Measurements from ENCODE around the gene VWA7.

DNA sequence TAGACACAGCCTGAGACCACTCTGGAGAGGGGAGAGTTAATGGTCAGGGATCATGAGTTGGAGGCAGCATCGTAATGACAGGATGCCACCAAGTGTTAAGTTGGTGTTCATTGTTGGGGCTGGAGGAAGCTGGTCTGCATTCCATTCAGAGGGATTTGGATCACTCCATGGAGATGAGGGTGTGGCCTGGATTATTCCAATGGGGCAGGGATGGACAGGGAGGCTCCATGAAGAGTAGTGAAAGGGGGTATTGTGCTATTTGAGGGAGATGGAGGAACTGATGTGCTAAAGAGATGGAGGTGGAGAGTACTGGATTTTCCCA is 13.5 kb downstream of the VWA7 start:
- TF ChIP-seq, protein P1, sequence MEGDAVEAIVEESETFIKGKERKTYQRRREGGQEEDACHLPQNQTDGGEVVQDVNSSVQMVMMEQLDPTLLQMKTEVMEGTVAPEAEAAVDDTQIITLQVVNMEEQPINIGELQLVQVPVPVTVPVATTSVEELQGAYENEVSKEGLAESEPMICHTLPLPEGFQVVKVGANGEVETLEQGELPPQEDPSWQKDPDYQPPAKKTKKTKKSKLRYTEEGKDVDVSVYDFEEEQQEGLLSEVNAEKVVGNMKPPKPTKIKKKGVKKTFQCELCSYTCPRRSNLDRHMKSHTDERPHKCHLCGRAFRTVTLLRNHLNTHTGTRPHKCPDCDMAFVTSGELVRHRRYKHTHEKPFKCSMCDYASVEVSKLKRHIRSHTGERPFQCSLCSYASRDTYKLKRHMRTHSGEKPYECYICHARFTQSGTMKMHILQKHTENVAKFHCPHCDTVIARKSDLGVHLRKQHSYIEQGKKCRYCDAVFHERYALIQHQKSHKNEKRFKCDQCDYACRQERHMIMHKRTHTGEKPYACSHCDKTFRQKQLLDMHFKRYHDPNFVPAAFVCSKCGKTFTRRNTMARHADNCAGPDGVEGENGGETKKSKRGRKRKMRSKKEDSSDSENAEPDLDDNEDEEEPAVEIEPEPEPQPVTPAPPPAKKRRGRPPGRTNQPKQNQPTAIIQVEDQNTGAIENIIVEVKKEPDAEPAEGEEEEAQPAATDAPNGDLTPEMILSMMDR (IDR thresholded peaks at IDR 0.05; ENCODE audit: low read length) = no peak
- TF ChIP-seq EZH2 (IDR thresholded peaks at IDR 0.05; ENCODE audit: borderline replicate concordance, low read length) = no peak

Measured in OCI-LY1 (cell line).